Activated CD8-positive, alpha-beta memory T cell treated with anti-CD3 and anti-CD28 coated beads, Interleukin-2, amount 50 U/mL, for 4 hours (primary cell): ENCODE measurements around the gene GNB1L.
A peak's percentile ranks its signal among the peaks of the same experiment; 100 is the strongest.

Experiments used
- DNase-seq: peaks from one replicate; pipeline ENCODE4 v3.0.0-alpha.2; 2020

The GNB1L gene

GRCh38 chr22:19821523-19822300 is 33.0 kb downstream of the GNB1L start:
- DNase-seq = peak; percentile 7

- peak; percentile 6 for DNase-seq
Observed at GRCh38 chr22:19820880-19821522, 33.7 kb downstream of the GNB1L start.

DNA sequence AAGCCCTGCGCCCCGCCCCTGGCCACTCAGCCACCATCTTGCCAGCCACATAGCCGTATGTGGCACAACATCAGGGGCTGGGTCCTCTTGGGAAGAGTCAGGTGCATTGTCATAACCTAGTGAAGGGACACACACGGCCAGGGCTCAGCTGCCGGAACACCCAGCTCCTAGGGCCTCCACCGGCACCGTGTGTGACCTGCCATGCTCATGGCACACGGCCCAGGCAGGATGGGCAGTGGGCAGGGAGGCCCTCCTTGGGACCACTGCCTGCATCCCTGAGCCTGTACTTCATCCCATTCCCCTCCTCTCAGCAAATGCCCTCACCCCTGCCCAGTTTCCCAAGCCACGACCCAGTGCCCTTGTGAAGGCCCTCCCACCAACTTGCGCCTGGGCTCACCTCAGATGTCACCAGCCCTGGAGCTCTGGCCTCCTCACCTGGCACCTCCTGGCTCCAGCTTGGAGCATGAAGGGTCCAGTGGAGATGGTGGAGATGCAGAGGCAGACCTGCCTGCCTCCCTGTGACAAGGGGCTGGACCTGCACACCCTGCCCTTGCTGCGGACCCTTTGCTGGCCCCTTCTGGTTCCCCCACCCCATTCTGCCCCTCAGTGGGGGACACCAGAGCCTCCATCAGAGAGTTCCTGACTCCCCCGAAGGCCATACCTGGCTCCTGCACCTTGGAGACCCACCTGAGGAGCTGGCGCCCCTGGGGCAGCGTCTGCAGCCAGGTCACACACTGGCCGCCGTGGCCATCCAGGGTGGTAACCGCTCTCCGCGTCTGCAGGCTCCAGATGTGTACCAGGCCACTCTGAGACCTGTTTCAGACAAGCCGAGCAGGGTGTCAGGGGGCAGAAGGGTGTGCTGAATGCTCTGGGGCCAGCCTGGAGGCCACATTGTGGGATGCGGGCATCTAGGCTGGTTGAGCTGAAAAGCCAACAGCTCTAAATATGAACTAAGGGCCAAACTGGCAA is 34.5 kb downstream of the GNB1L start:
- peak; percentile 4 for DNase-seq

- DNase-seq = peak; percentile 6
Observed at GRCh38 chr22:19819208-19819910, 35.3 kb downstream of the GNB1L start.

GRCh38 chr22:19818324-19819207 is 36.1 kb downstream of the GNB1L start:
- DNase-seq = peak; percentile 7

DNA sequence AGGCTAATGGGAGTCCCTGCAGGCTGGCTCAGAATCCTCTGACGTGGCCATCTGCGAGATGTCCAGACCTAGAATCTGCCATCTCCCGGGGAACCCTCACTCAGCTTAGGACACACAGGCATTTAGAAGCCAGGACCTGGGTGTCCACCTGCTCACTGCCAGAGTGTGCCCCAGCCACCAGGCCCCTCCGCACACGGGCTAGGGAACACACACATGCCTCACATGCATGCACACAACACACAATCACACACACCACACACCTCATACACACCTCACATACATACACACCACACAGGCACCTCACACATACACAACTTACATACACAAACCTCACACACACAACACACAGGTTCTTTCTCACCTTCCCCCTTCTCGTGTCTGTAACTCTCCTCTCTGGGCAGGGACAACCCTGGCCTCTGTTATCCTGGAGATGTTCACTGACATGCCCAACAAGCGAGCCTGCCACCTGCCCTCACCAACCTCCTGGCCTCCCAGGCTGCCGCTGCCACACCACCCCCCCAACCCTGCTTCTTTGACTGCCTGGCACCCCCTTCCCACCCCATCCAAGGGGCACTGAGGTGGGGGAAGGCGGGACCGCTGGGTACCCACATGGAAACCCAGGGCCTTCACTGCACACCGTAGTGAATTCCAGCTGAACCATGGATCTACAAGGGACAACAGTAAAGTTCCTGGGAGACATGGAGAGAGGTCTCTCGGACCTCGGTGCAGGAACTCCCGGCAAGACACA is 38.1 kb downstream of the GNB1L start:
- DNase-seq = peak; percentile 7

GRCh38 chr22:19815823-19816290 is 38.8 kb downstream of the GNB1L start:
- peak; percentile 6 for DNase-seq

DNA sequence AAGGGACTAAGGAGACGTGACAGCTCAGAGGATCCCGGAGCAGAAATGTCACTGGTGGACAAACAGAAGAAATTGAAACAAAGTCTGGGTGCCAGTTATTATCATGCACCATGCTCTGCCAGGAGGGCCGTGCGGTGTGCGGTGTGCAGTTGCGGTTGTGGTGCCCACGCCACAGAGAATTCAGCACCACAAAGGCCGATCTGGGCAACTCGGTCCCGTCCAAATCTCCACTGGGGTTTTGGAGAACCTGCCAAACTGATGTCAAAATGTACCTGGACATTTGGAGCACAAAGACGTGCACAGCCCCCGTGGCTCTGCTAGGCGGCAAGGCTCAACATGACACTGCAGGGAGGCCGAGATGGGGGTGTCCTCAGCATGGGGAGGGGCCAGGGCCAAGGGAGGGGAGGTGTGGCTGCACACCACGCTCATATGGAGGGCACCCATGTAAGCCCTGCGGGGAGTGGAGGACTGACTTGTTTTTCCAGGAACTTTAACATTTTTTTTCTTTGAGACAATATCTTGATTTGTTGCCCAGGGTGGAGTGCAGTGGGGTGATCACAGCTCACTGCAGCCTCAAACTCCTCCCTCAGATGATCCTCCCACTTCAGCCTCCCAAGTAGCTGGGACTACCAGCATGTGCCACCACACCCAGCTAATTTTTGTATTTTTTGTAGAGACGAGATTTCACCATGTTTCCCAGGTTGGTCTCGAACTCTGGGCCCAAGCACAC is 39.4 kb downstream of the GNB1L start:
- DNase-seq = peak; percentile 9

DNA sequence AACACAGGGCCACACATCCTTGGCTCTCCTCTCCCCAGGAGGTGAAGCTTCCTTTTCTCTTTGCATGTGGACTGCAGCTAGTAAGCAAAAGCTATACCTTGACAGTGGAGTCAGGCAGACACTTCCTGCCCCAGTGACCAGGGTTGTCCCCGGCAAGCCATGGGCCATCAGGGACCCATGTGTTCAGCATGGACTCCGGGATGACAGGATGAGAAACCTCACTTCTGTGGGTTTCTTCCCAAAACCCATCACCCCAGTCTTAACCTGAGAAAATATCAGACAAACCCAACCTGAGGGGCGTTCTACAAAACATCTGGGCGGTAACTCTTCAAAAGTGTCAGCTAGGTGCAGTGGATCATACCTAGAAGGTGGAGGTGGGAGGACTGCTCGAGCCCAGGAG is 40.2 kb downstream of the GNB1L start:
- DNase-seq = peak; percentile 2

- DNase-seq = peak; percentile 0
Observed at GRCh38 chr22:19812910-19813309, 41.8 kb downstream of the GNB1L start.

GRCh38 chr22:19811811-19812771 is 42.6 kb downstream of the GNB1L start:
- DNase-seq = peak; percentile 11

- peak; percentile 13 for DNase-seq
Observed at GRCh38 chr22:19811211-19811621, 43.5 kb downstream of the GNB1L start.

- peak; percentile 9 for DNase-seq
Observed at GRCh38 chr22:19810381-19811201, 44.1 kb downstream of the GNB1L start.

GRCh38 chr22:19809741-19810140 is 44.9 kb downstream of the GNB1L start:
- no peak for DNase-seq

DNA sequence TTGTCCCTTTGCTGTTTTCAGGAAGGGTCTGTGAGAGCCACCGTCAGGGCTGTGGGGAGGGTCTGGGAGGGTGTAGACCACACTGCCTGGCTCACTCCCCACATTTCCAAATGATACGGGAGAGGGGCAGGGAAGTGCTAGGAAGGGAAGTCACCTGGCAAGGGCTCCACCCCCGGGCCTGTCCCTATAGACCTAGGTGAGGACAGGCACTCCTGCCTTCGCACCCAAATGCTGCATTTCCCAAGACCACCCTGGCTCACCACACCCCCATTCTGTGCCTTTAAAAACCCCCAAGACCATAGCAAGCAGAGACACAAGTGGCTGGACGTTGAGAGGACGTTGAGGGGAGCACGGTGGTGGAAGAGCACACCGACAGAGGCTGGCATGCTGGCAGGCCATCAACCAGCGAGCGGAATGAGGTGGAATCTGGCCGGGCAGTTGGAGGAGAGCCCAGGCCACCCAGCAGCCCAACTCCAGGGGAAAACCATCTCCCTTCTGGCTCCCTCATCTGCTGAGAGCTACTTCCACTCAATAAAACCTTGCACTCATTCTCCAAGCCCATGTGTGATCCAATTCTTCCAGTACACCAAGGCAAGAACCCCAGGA is 45.7 kb downstream of the GNB1L start:
- DNase-seq = peak; percentile 0

DNA sequence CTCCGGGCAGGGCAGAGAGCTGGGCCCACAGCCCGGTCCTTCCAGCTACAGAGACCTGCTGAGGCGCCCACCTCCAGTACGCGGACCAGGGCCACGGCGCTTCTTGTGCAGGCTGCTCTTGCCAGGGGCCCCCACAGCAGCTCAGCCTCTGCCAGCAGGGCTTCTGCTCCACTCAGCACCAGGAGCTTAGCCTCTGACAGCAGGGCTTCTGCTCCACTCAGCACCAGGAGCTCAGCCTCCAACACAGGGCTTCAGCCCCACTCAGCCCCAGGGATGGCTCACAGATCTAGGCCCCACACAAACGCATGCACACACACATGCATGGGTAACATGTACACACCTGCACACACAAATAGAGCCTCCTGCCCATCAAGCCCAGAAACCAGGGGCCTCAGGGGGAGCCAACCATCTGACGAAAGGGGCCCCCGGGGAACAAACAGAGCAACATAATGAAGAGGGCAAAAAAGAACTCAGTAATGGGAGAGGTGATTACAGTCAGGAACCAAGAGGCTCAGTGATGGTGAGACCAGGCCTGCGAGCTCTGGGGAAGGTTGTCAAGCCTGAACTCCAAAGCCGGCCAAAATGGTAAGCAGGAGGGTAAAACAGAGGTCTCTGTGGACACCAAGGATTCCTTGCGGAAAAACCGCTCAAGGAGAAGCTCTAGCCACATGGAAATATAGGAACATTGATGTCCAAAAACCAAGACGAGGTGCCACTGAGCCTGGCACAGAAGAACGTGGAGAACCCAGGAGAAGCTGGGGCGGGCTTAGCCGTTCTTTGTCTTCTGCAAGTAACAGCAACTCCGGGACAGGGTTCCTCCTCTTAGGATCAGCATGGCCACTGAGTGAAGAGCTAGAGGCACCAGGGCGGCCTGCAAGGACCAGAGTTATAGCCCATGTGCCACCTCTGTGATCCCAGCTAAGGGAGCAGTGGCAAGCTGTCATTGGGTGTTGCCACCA is 46.5 kb downstream of the GNB1L start:
- peak; percentile 8 for DNase-seq
